COR-L47 (cell line): ENCODE data around the gene VIPR2.
"Not testable (repeated sequence)": the region's sequence is repeated elsewhere in the genome, so short reads cannot be mapped to it uniquely, and the experiment has no call there.

Source experiments
- DNase-seq: peaks from one replicate; lab custom pipeline; 2025; lab: John Stamatoyannopoulos, UW

VIPR2 gene

DNA sequence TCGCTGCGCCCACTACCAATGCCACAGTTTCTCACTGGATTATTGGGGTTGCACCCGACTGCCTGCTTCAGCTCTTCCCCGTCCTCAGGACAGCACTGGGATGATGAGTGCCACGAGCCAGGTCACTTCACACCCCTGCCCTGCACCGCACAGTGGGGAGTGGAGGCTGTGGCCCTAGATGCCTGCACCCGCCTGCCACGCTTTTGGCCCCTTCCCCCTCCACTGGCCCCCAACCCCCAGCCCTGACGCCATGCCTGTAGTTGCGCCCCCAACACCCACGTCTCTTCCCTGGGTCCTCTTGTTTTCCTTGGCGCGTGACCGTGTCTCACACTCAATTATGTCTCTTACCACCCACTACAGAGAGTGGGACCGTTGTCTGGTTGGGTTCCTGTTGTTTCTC lies 134.3 kb downstream of the VIPR2 start:
- no peak for DNase-seq

DNA sequence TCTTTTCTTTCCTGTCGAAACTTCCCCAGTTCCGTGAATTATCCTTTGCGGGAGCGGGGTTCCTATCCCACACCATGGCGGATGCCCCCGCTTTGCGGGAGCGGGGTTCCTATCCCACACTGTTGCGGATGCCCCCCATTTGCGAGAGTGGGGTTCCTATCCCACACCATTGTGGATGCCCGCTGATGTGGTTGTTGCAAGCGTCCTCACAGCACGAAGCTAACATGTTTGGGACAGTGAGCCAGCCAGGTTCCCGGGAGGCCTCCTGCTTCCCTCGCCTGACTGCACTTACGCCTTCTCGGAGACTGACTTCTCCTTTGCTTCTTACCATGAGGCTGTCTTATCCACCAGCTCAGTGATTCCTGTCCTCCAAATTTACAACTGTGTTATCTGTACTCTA lies 134.7 kb downstream of the VIPR2 start:
- DNase-seq: no peak

DNA sequence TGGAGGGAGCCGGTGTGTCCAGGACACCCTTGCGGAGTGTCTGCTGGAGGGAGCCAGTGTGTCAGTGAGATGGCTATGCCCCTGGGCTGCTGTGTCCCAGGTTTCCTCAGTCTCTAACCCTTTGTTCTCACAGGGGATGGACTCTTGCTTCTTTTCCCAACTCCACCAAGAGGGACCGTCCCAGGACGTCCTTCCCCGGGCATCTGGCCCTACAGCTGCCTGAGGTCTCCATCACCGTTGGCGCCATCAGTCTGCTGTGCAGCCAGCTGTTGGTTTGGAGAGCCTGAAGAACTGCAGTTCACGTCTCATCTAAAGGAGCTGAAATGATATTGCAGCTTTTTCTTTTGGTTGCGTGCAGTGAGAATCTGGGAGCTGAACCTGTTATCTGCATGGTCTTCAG lies 136.2 kb downstream of the VIPR2 start:
- no peak for DNase-seq

DNA sequence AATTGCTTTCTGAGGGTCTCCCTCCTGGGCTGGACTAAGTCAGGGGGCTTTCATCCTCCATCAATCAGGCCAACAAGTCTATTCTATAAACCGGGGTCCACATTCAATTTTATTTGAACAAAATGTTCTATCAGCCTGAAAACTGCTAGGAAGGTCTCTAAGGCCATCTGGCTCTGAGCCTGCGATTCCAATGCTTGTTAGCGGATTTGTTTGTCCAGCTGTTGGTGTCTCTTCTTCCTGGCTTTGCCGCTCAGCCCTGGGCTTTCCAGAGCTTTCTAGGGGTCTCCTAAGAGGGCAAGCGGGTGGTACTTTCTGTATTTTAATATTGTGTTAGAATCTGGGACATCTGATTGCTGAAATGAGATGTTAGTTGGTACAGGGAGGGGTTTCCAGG lies 136.7 kb downstream of the VIPR2 start:
- DNase-seq: peak; percentile 50

DNA sequence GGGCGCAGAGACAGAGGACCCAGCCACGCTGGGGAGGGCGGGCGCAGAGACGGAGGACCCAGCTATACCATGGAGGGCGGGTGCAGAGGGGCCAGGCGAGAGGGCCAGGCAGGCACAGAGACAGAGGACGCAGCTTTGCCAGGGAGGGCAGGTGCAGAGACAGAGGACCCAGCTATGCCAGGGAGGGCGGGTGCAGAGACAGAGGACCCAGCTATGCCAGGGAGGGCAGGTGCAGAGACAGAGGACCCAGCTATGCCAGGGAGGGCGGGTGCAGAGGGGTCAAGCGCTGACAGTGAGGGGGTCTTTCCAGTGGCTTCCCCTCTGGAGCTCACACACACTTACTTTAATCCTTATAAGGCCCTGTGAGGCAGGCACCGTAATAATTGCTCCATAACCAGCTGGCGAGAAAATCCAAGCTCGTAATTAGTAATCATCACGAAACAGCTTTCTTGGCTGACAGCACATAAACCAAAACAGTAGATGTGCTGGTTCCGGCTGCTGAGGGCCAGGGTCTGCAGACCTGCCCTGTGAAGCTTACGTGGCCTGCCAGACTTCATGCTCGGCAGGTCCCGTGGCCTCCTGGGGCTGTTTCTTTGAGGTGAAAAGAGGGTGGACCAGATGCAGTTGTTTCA lies 137.2 kb downstream of the VIPR2 start:
- peak; percentile 65 for DNase-seq

DNA sequence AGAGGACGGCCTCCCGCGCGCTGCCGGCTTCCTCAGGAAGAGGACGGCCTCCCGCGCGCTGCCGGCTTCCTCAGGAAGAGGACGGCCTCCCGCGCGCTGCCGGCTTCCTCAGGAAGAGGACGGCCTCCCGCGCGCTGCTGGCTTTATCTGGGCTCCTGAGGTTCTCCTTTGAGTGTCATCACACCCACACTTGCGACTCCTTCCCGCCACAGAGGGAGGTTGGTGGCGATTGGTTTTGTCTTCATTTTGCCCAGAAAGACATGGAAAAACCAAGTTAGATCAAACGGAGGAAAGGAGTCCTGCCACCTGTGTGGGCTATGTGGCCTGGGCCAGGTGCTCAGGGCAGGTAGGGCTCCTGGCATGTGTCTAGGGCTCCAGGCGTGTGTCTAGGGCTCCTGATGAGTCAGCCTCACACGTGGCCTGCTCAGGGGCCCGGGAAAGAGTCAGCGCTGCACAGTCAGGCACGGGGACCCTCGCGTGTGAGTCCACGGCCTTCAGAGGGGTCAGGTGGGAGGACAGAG lies 138.0 kb downstream of the VIPR2 start:
- DNase-seq: no peak

DNA sequence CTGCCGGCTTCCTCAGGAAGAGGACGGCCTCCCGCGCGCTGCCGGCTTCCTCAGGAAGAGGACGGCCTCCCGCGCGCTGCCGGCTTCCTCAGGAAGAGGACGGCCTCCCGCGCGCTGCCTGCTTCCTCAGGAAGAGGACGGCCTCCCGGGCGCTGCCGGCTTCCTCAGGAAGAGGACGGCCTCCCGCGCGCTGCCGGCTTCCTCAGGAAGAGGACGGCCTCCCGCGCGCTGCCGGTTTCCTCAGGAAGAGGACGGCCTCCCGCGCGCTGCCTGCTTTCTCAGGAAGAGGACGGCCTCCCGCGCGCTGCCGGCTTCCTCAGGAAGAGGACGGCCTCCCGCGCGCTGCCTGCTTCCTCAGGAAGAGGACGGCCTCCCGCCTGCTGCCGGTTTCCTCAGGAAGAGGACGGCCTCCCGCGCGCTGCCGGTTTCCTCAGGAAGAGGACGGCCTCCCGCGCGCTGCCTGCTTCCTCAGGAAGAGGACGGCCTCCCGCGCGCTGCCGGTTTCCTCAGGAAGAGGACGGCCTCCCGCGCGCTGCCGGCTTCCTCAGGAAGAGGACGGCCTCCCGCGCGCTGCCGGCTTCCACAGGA lies 138.6 kb downstream of the VIPR2 start:
- not testable (repeated sequence) for DNase-seq

DNA sequence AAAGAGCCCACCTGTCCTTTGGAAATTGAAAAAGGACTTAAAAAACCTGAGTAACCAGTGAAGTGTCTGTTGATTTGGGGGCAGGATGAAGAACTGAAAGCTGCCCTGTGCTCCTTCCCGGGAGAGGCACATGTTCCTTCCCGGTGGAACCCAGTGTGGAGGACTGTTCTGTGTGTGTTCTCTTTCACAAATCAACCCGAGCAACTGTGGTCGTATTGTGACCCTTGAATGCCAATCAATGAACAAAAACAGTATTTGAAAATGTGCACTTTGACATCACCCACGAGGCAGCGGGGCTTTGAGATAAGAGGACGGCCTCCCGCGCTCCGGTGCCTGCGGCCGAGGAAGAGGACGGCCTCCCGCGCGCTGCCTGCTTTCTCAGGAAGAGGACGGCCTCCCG lies 139.0 kb downstream of the VIPR2 start:
- DNase-seq: no peak

DNA sequence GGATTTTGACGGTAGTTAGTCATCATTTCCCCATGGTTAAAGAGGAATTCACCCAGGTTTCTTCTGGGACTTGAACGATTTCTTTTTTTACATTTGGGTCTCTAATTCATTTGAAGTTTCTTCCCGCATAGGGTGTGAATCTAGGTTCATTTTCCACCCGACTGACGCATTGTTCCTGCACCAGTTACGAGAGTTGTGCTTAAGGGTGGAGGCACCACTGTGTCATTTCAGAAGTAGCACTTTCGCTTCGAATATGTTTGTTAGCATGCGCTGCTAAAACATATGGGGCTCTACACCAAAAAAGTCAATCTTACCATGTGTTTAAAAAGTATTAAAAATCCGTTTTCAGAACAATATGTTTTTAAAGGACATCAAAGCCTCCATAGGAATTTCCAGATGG lies 140.3 kb downstream of the VIPR2 start:
- DNase-seq: no peak

DNA sequence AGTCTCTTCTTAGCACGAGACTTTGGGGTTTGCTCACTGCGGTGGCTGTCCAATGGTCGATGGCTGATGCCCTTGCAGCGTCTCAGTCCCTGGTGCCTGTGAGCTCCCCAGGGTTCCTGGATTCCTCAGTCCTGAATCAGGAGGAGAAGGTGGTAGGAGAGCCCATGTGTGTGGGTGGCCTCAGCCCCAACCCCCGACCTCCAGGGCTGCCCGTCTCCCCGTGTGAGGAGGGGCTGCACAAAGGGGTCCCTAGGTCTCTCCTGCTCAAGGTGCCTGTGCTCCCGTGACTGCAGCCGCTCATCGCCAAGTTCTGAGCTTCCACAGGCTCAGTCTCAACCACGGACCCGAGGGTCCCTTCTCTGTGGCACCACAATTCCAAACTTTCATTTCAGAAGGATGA lies 142.9 kb downstream of the VIPR2 start:
- no peak for DNase-seq

DNA sequence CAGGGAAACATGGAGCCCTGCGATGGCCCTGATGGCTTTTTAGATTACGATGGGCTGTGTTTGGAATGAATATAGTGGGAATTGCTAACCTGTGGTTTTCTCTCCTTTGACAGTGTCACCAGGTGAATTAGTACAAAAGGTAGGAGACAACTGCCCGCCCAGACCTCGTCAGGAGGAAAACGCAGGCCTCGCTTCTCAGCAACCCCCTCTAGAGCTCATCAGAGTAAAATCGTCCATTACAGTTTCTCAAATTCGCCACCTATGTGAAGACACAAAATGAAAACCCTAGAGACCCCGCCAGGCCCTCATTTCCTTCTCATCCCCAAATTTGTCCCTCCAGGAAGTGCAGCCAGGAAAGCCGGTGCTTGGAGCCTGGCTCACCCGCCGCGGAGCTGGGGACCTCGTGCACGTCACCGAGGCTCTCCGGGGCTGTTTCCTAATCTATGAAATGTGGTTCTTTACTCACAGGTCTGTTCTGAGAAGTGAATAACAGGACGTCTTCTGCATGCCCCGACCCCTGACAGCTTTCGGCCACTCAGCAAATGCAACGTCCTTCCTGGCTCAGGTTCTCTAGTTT lies 143.7 kb downstream of the VIPR2 start:
- DNase-seq: no peak

DNA sequence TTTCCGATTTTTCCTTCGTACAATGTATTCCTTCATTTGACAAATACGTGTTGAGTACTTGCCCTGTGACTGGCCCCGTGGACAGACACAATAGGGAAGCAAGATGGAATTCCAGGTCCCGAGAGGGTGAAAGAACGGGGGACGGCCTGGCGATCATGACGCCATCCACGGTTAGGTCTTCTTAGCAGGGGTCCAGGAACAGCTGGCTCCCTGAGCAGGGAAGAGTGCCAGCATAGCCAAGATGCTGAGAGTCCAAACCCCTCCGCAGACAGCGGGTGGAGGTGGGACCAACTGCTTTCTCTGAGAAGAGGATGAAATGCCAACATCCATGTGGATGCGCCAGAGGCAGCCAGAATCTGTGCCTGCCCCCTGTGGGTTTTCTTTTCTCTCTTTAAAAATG lies 144.6 kb downstream of the VIPR2 start:
- no peak for DNase-seq

DNA sequence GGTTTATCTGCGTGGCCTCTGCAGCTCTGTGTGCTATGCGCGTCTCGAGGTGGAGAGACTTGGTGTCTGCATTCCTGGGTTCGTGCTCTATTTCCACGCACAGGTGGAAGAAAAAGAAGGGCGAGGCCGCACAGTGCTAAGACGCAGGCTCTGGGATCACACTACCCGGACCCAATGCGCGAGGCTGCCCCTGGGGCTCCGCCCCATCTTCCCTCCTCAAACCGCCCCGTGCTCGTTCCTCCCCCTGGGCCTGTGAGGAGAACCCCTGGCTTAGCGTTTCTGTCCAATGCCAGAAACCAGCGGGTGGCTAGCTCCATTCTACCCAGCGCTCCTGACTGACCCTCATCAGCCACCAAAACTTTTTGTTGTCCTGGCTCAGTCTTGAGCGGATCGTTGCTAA lies 145.2 kb downstream of the VIPR2 start:
- DNase-seq: no peak

DNA sequence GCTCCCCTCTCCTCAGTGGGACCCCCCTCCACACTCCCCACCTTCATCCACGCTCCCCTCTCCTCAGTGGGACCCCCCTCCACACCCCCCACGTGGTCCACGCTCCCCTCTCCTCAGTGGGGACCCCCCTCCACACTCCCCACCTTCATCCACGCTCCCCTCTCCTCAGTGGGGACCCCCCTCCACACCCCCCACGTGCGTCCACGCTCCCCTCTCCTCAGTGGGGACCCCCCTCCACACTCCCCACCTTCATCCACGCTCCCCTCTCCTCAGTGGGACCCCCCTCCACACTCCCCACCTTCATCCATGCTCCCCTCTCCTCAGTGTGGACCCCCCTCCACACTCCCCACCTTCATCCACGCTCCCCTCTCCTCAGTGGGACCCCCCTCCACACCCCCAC lies 146.4 kb downstream of the VIPR2 start:
- DNase-seq: not testable (repeated sequence)

DNA sequence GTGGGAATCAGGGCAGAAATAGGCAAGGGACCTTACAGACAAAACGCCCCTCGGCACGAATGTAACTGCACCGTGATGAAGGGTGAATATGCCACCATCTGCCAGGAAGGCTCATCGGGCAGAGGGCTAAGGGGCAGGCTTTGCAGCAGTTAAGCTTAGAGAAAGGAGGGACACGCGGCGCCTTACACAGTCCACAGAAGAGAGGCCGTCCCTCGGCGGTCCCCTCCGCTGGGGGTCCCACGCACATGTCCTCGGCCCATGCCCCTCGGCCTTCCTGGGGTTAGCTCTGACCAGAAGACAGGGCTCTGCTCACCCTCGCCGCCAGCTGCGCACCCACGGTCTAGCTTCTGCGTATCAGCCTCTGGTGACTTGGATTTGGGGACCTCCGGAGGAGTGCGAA lies 147.2 kb downstream of the VIPR2 start:
- DNase-seq: no peak

DNA sequence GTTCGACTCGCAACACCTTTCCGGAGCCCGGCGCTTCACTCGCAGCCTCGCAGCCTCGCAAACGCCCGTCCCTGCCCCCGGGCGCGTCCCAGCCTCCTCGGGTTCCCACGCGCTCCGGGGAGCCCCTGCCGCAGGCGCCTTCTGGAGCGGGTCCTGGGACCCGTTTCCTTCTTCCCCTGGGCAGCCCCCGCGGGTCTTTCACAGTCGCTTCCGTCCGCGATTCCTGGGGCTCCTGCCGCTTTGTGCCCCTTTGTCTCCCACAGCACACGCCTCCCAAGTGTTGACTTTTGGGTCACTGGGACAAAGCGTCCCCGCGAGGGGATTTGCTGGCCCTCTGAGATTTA lies 147.6 kb downstream of the VIPR2 start:
- DNase-seq: no peak

DNA sequence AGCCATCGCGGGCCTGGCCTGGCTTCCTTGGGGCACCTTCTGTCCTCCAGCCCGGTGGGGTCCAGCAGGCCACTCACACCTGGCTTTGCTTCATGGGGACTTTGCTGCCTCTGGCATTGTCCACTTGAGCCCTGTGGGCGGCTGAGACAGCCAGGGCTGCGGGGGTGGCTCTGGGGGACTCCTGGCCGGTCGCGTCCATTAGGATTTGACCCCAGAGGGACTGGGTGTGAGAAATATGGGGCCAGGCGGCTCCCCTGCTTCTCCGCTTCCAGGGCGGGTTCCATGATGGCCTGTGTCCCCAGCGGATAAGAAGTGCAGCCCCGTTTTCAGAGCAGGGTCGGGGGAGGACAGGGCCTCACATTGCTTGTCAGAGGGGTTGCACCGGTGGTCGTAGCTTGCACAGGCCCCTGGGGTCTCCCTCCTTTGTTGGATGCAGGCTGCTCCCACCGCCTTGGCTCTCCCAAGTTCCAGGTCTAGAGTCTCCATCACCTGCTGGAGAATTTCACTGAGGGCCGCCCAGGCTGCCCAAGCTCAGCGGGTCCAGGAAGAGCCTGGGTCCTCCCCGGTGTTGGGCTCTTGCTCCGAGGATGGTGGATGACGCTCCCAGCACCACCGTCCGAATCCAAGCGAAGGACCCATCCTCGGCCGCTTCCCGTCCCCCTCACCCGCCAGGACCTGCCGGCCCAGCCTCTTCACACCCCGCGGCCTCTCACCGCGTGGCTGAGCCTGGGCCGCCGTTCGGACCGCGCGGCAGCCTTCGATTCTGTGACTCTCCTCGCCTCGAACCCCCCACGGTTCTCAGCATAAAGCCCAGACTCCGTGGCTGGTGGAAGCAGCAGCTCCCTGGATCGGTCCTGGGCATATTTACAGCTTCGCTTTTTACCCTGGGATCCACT lies 148.2 kb downstream of the VIPR2 start:
- DNase-seq: no peak

DNA sequence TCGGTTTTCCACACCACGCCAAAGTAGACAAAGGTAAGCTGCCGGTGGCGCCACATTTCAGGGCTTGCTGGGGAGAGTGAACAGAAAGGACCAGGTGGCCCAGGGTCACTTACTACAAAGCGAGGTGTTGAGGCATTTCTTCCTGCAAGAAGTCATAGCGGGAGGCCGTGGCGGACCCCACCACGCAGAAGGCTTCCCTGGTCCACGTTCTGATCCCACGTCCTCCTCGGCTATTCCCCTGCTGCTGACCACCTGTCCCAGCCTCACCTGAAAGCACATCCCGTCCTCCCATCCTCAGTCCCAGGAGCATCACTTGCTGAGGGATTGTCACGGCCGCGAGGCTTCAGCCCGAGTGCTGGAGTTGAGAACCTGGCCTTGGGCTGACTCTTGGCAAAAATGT lies 149.2 kb downstream of the VIPR2 start:
- no peak for DNase-seq

DNA sequence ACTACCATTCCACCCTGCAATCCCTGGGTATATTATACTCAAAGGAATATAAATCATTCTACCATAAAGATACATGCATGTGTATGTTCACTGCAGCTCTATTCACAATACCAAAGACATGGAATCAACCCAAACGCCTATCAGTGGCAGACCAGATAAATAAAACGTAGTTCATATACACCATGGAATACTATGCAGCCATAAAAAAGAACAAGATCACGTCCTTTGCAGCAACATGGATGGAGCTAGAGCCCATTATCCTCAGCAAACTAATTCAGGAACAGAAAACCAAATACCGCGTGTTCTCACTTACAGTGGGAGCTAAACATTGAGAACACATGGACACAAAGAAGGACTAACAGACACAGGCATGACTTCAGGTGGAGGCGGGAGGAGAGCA lies 150.0 kb downstream of the VIPR2 start:
- DNase-seq: no peak

DNA sequence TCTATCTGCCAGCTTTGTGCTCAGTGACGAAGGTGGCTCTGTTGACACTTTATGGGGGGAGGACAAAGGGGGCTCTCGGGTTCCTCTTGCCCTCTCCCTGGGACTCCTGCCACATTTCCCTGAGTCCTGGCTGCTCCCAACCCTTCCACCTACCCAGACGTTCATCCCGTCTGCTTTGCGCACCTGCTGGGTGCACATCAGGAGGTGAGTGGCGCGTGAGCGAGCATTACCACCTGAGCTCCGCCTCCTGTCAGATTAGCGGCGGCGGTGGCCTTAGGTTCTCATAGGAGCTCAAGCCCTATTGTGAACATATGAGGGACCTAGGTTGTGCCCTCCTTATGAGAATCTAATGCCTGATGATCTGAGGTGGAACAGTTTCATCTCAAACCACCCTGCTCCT lies 151.1 kb downstream of the VIPR2 start:
- DNase-seq: no peak

DNA sequence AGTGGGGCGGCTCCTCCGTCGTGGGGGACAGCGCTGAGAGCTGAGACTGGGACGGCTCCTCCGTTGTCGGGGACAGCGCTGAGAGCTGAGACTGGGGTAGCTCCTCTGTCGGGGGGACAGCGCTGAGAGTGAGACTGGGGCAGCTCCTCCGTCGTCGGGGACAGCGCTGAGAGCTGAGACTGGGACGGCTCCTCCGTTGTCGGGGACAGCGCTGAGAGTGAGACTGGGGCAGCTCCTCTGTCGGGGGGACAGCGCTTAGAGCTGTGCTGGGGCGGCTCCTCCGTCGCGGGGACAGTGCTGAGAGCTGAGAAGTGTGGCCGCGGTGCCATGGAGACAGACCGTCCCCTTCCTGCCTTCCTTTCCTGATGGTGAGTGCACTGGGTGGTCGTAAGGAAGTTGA lies 151.9 kb downstream of the VIPR2 start:
- no peak for DNase-seq

DNA sequence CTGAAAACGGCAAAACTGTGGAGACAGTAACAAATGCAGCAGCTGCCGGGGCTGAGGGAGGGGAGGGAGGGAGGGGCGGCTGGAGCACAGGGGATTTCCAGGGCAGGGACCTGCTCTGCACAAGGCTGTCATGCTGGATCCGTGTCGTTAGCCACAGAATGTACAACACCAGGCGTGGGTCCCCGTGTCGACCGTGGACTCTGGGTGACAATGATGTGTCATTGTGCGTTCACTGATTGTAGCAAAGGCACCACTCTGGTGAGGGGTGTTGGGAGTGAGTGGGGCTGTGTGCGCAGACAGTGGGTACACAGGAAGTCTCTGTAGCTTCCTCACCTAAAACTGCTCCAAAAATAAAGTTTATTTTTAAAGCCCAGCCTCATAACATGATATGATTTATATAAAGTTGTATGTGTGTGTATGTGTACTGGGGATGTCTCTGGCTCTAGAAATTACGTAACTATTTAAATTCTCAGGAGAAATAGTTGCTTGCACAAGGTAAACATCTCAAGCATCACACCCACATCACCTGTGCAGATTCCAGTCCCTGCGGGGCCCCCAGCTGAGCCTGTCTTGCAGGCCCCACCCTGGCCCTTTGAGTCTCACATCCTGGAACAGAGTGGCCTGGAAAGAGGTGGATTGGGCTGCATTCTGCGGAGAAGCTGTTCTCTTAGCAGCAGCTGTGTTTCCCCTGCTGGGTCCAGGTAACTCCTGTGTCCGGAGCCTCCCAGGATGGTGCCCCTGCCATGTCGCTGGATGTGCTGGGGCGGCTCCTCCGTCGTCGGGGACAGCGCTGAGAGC lies 152.6 kb downstream of the VIPR2 start:
- DNase-seq: no peak
